NT2/D1 (cell line): ENCODE measurements around the gene CACNA1A.

Source experiments
- SUZ12 ChIP-seq: IDR thresholded peaks from 2 replicates; pipeline ENCODE4 v1.6.1; 2011; ENCODE audit not compliant: insufficient read length, insufficient read depth; ENCODE audit errors: extremely low read depth
- ZNF274 ChIP-seq: IDR thresholded peaks from 2 replicates; pipeline ENCODE4 v1.6.1; 2011; ENCODE audit warnings: mild to moderate bottlenecking, low read depth, low read length

DNA sequence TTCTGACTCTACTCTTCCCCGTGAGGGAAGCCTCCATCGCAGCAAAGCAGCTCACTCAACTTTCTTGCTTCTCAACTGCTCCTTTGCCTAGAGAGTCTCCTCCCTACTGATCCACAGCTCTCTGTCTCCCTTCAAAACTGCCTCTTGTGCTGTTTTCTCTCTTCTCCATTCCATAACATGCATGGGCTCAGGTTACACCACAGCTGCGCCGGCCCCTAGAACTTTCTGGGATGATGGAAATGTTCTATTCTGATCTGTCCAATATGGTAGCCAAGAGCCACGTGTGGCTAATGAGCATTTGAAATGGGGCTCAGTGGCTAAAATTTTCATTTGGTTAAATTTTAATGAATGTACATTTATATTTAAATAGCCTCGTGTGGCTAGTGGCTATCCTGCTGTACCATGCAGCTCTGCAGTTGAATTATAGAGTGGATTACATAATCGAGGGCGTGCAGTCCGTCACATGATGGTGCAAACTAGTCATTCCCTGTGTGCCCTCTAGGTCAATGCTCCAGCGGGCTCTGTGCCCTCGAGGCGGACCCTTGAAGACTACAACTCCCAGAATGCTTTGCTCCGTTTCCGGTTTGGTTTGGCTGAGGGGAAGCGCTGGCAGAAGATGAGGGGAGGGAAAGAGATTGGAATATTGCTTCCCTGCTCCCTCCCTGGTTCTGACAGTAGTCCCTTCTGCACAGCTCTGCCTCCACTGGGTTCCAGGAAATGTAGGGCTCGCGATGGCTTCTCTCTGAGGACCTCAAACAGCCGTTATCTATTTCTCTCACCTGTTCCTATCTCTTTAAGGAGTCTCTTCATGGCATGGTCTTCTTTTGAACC is 109.8 kb downstream of the CACNA1A start:
- TF ChIP-seq ZNF274 (no peak), SUZ12 (no peak)
